Spinal cord (tissue), 10 donors: Measurements from ENCODE around the gene LTBP1. TPM values are rescaled to one million over a fixed set of nuclear protein-coding genes. Genes with fewer than 3 reads are reported as not detected.
A peak's percentile ranks its signal among the peaks of the same experiment; 100 is the strongest.

Experiments used
- DNase-seq, 6 donors: peaks; one replicate each; pipeline versions ENCODE4 v3.0.0 to v3.0.0-alpha.2; 2013 to 2015; ENCODE audit warnings: low spot score in 6 of 6, low read depth in 4 of 6
- H3K27ac ChIP-seq: one replicate; pipeline ENCODE4 v1.5.1; 2013; ENCODE audit warnings: low read depth, low read length, control low read depth
- H3K27me3 ChIP-seq: one replicate; pipeline ENCODE4 v1.6.1; 2013; ENCODE audit warnings: low read length; ENCODE audit not compliant: control insufficient read depth, insufficient read depth
- H3K36me3 ChIP-seq: one replicate; pipeline ENCODE4 v1.6.1; 2013; ENCODE audit warnings: low read length; ENCODE audit not compliant: control insufficient read depth, insufficient read depth
- H3K4me1 ChIP-seq: one replicate; pipeline ENCODE4 v1.6.1; 2013; ENCODE audit warnings: low read length; ENCODE audit not compliant: control insufficient read depth, insufficient read depth
- H3K4me3 ChIP-seq: one replicate; pipeline ENCODE4 v1.5.1; 2013; ENCODE audit warnings: low read depth, low read length, control low read depth
- H3K9me3 ChIP-seq: one replicate; pipeline ENCODE4 v1.6.1; 2013; ENCODE audit warnings: low read length; ENCODE audit not compliant: control insufficient read depth, insufficient read depth
- WGBS: methylation state at CpG from one replicate; pipeline ENCODE4 v1.1.5; 2013; ENCODE audit warnings: missing lambda C conversion rate; ENCODE audit not compliant: insufficient coverage; 5-methylcytosine and 5-hydroxymethylcytosine counted together
- polyA plus RNA-seq, 2 donors: library from polyadenylated mRNA; unstranded; fragments of 120-200 nt; gene quantifications; one replicate each; pipeline ENCODE4 v1.2.1, GENCODE V29; 2013; ENCODE audit not compliant: insufficient read length in 2 of 2
- total RNA-seq, 2 donors: library from RNA; depleted of rRNA in 1 of 2; stranded (reverse); fragments of 120-200 nt in 1 of 2; fragments of >200 nt in 1 of 2; gene quantifications; one replicate each; pipeline versions ENCODE4 v1.2.3 to v1.2.4, GENCODE V29; 2013 to 2014
- donor health status: healthy.

LTBP1 gene
- total and polyA plus RNA-seq, 4 donors = 22.7 to 83.0 (median 51.7) TPM

- no peaks in the 10 kb centered on the region for H3K4me1 ChIP-seq
- H3K9me3 ChIP-seq = no peaks in the 10 kb centered on the region
- no peak for DNase-seq
- no peaks in the 10 kb centered on the region for H3K27me3 ChIP-seq
- no CpG with 5 or more reads among the region's 6 CpGs for WGBS
- no peak overlapping the region for H3K4me3 ChIP-seq
- no peaks in the 10 kb centered on the region for H3K36me3 ChIP-seq
- no peak overlapping the region for H3K27ac ChIP-seq
These were observed 146.7 kb downstream of the LTBP1 start for GRCh38 chr2:33093283-33093993.

- Histone ChIP-seq H3K36me3 (no peaks in the 10 kb centered on the region), H3K4me1 (no peaks in the 10 kb centered on the region), H3K27me3 (no peaks in the 10 kb centered on the region), H3K9me3 (no peaks in the 10 kb centered on the region), H3K4me3 (no peak overlapping the region), H3K27ac (no peak overlapping the region)
- peak in 1 of 6 donors; percentile 29 for DNase-seq
- WGBS = no CpG with 5 or more reads among the region's 1 CpG
These were observed 147.6 kb downstream of the LTBP1 start for GRCh38 chr2:33094303-33094702.

GRCh38 chr2:33099989-33100388 lies 153.2 kb downstream of the LTBP1 start:
- H3K27ac ChIP-seq = no peak overlapping the region
- DNase-seq = no peak
- no peaks in the 10 kb centered on the region for H3K36me3 ChIP-seq
- no peaks in the 10 kb centered on the region for H3K9me3 ChIP-seq
- WGBS = 97% methylated on average over 3 of the region's 4 CpGs
- no peak overlapping the region for H3K4me3 ChIP-seq
- H3K27me3 ChIP-seq = no peaks in the 10 kb centered on the region
- no peaks in the 10 kb centered on the region for H3K4me1 ChIP-seq

- no peaks in the 10 kb centered on the region for H3K27me3 ChIP-seq
- no peak for DNase-seq
- H3K4me1 ChIP-seq = no peaks in the 10 kb centered on the region
- H3K9me3 ChIP-seq = no peaks in the 10 kb centered on the region
- no peaks in the 10 kb centered on the region for H3K36me3 ChIP-seq
- H3K27ac ChIP-seq = no peak overlapping the region
- H3K4me3 ChIP-seq = no peak overlapping the region
These were observed 154.2 kb downstream of the LTBP1 start for GRCh38 chr2:33100921-33101320.

- Histone ChIP-seq H3K4me3 (no peak overlapping the region), H3K27ac (no peak overlapping the region), H3K27me3 (no peaks in the 10 kb centered on the region), H3K9me3 (no peaks in the 10 kb centered on the region), H3K36me3 (no peaks in the 10 kb centered on the region), H3K4me1 (no peaks in the 10 kb centered on the region)
- 92% methylated on average over 4 of the region's 5 CpGs for WGBS
- DNase-seq = no peak
These were observed 157.4 kb downstream of the LTBP1 start for GRCh38 chr2:33104052-33104623.

- Histone ChIP-seq H3K27ac (no peak overlapping the region), H3K36me3 (no peaks in the 10 kb centered on the region), H3K4me1 (no peaks in the 10 kb centered on the region), H3K27me3 (no peaks in the 10 kb centered on the region), H3K4me3 (no peak overlapping the region), H3K9me3 (no peaks in the 10 kb centered on the region)
- DNase-seq = no peak
- 63% methylated on average over 3 of the region's 4 CpGs for WGBS
These were observed 158.0 kb downstream of the LTBP1 start for GRCh38 chr2:33104726-33105125.

- no peak overlapping the region for H3K4me3 ChIP-seq
- H3K27ac ChIP-seq = no peak overlapping the region
- no peaks in the 10 kb centered on the region for H3K4me1 ChIP-seq
- no peaks in the 10 kb centered on the region for H3K9me3 ChIP-seq
- DNase-seq = no peak
- no peaks in the 10 kb centered on the region for H3K27me3 ChIP-seq
- no peaks in the 10 kb centered on the region for H3K36me3 ChIP-seq
These were observed 159.4 kb downstream of the LTBP1 start for GRCh38 chr2:33106115-33106514.

- H3K27me3 ChIP-seq = no peaks in the 10 kb centered on the region
- no peak overlapping the region for H3K4me3 ChIP-seq
- no peaks in the 10 kb centered on the region for H3K4me1 ChIP-seq
- WGBS = 84% methylated on average over 5 of the region's 8 CpGs
- DNase-seq = no peak
- no peak overlapping the region for H3K27ac ChIP-seq
- H3K36me3 ChIP-seq = no peaks in the 10 kb centered on the region
- no peaks in the 10 kb centered on the region for H3K9me3 ChIP-seq
These were observed 161.1 kb downstream of the LTBP1 start for GRCh38 chr2:33107690-33108482.

- Histone ChIP-seq H3K4me3 (no peak overlapping the region), H3K36me3 (no peaks in the 10 kb centered on the region), H3K4me1 (no peaks in the 10 kb centered on the region), H3K27me3 (no peaks in the 10 kb centered on the region), H3K27ac (no peak overlapping the region), H3K9me3 (no peaks in the 10 kb centered on the region)
- WGBS = 83% methylated on average over 2 of the region's 11 CpGs
- no peak for DNase-seq
These were observed 162.0 kb downstream of the LTBP1 start for GRCh38 chr2:33108483-33109443.
